ENCODE data around the gene CD81. TPM values are rescaled to one million over a fixed set of nuclear protein-coding genes. Genes with fewer than 3 reads are reported as not detected.
A peak's percentile ranks its signal among the peaks of the same experiment; 100 is the strongest.
"Not testable (repeated sequence)": the region's sequence is repeated elsewhere in the genome, so short reads cannot be mapped to it uniquely, and the experiment has no call there.

Gene CD81
- total RNA-seq, 1 donor from 2014 or later, result 424 TPM

- H3K9me3 Mint-ChIP-seq (ENCODE audit: unreplicated experiment), result peaks cover 3% of the 10 kb centered on the region
- peaks cover 14% of the 10 kb centered on the region for H3K36me3 Mint-ChIP-seq (ENCODE audit: low read depth, unreplicated experiment)
- peaks cover 14% of the 10 kb centered on the region for H3K27me3 Mint-ChIP-seq (ENCODE audit: unreplicated experiment)
- no peak overlapping the region for H3K27ac Mint-ChIP-seq (ENCODE audit: unreplicated experiment)
- H3K4me3 Mint-ChIP-seq (ENCODE audit: unreplicated experiment), result no peak overlapping the region
- TF ChIP-seq, protein P1, sequence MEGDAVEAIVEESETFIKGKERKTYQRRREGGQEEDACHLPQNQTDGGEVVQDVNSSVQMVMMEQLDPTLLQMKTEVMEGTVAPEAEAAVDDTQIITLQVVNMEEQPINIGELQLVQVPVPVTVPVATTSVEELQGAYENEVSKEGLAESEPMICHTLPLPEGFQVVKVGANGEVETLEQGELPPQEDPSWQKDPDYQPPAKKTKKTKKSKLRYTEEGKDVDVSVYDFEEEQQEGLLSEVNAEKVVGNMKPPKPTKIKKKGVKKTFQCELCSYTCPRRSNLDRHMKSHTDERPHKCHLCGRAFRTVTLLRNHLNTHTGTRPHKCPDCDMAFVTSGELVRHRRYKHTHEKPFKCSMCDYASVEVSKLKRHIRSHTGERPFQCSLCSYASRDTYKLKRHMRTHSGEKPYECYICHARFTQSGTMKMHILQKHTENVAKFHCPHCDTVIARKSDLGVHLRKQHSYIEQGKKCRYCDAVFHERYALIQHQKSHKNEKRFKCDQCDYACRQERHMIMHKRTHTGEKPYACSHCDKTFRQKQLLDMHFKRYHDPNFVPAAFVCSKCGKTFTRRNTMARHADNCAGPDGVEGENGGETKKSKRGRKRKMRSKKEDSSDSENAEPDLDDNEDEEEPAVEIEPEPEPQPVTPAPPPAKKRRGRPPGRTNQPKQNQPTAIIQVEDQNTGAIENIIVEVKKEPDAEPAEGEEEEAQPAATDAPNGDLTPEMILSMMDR (IDR thresholded peaks at IDR 0.05; ENCODE audit: unreplicated experiment), result no peak
- DNase-seq (ENCODE audit: low spot score), result no peak
- no peaks in the 10 kb centered on the region for H3K4me1 Mint-ChIP-seq (ENCODE audit: unreplicated experiment)
Measured at GRCh38 chr11:2355000-2355644, 22.0 kb upstream of the CD81 start.

DNA sequence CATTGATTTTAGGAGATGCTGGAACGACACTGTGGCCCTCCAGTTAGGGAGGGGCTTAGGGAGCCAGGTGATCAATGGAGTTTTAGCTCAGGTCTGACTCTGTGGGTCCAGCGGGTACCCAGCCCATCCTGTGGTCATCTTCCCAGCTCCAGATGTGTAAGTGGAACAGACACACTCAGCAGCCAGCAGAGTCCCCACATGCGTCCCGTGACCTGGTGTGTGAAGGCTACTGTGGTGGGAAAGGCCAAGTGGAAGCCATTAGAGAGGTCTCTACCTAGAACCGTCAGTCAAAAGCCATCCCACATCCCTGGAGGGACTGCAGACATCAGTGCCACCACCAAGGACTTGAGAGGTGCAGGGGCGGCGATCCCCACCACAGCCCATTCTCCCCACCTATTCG, 19.9 kb upstream of the CD81 start:
- DNase-seq (ENCODE audit: low spot score), result no peak
- no peak overlapping the region for H3K27ac Mint-ChIP-seq (ENCODE audit: unreplicated experiment)
- TF ChIP-seq, protein P1 (IDR thresholded peaks at IDR 0.05; ENCODE audit: unreplicated experiment), result no peak
- H3K27me3 Mint-ChIP-seq (ENCODE audit: unreplicated experiment), result peaks cover 17% of the 10 kb centered on the region
- H3K4me1 Mint-ChIP-seq (ENCODE audit: unreplicated experiment), result no peaks in the 10 kb centered on the region
- H3K9me3 Mint-ChIP-seq (ENCODE audit: unreplicated experiment), result no peaks in the 10 kb centered on the region
- H3K4me3 Mint-ChIP-seq (ENCODE audit: unreplicated experiment), result no peak overlapping the region
- H3K36me3 Mint-ChIP-seq (ENCODE audit: low read depth, unreplicated experiment), result peaks cover 7% of the 10 kb centered on the region

DNA sequence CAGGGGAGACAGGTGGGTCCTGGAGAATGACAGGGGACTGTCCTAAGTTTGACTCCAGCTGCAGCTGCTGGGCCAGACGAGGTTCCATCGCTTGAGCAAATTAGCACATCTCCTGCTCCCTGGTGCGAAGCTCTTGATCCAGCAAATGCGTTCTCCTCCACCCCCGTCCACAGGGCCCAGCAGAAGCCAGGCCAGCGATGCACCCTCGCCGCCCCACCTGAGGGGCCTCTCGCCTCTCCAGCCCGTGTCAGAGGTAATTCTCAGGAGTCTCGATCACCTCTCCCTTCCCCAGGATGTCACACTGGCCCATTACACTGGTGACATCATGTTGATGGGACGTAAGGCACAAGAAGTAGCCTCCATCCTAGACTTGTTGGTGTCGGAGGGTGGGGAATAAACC, 19.5 kb upstream of the CD81 start:
- DNase-seq (ENCODE audit: low spot score); H3K27ac Mint-ChIP-seq (ENCODE audit: unreplicated experiment); H3K9me3 Mint-ChIP-seq (ENCODE audit: unreplicated experiment); H3K36me3 Mint-ChIP-seq (ENCODE audit: low read depth, unreplicated experiment); H3K4me1 Mint-ChIP-seq (ENCODE audit: unreplicated experiment); H3K4me3 Mint-ChIP-seq (ENCODE audit: unreplicated experiment): not testable (repeated sequence)
- H3K27me3 Mint-ChIP-seq (ENCODE audit: unreplicated experiment), result peaks cover 17% of the 10 kb centered on the region

DNA sequence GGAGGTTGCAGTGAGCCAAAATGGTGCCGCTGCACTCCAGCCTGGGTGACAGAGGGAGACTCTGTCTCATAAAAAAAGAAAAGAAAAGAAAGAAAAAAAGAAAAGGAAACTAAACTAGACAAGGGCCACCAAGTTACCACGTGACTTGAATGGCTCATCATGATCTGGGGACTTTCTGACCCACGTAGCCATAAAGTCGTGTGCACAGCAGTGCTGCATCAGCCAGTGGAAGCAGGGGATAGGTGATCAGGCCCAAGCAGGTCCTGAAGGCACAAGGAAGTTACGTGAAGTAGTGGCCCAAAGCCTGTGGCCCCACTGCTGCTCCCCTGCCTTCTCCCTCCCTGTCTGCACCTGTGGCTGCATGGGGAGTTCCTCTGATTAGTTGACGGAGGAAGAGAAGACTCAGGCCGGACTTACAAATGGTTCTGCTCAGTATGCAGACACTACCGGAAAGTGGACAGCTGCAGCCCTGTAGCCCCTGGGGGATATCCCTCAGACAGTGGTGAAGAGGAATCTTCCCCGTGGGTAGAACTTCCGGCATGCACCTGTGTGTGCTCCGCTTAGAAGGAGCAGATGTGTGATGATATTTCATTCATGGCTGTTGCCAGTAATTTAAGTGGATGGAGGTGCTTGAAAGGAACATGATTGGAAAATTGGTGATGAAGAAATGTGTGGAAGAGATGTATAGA, 18.2 kb upstream of the CD81 start:
- TF ChIP-seq, protein P1 (IDR thresholded peaks at IDR 0.05; ENCODE audit: unreplicated experiment), result no peak
- H3K4me3 Mint-ChIP-seq (ENCODE audit: unreplicated experiment), result peak overlapping the region; percentile 13
- H3K27me3 Mint-ChIP-seq (ENCODE audit: unreplicated experiment), result peaks cover 16% of the 10 kb centered on the region
- no peak overlapping the region for H3K27ac Mint-ChIP-seq (ENCODE audit: unreplicated experiment)
- no peaks in the 10 kb centered on the region for H3K4me1 Mint-ChIP-seq (ENCODE audit: unreplicated experiment)
- H3K36me3 Mint-ChIP-seq (ENCODE audit: low read depth, unreplicated experiment), result peaks cover 8% of the 10 kb centered on the region
- H3K9me3 Mint-ChIP-seq (ENCODE audit: unreplicated experiment), result no peaks in the 10 kb centered on the region
- DNase-seq (ENCODE audit: low spot score), result no peak

DNA sequence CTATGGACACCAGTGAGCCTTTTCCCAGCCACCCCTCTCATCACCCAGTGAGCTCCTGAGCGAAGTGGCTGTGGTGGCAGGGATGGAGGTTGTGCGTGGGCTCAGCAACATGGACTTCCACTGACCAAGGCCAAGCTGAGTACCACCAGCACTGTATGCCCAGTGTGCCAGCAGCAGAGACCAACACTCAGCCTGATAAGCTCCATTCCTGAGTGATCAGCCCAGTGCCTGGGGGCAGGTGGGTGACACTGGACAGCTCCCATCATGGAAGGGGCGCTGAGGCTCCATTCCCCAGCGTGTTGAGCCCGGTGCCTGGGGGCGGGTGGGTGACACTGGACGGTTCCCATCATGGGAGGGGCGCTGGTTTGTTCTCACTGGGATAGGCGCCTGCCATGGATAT, 17.6 kb upstream of the CD81 start:
- no peaks in the 10 kb centered on the region for H3K4me1 Mint-ChIP-seq (ENCODE audit: unreplicated experiment)
- no peaks in the 10 kb centered on the region for H3K9me3 Mint-ChIP-seq (ENCODE audit: unreplicated experiment)
- H3K36me3 Mint-ChIP-seq (ENCODE audit: low read depth, unreplicated experiment), result peaks cover 8% of the 10 kb centered on the region
- TF ChIP-seq, protein P1 (IDR thresholded peaks at IDR 0.05; ENCODE audit: unreplicated experiment), result no peak
- no peak for DNase-seq (ENCODE audit: low spot score)
- no peak overlapping the region for H3K4me3 Mint-ChIP-seq (ENCODE audit: unreplicated experiment)
- H3K27ac Mint-ChIP-seq (ENCODE audit: unreplicated experiment), result no peak overlapping the region
- peaks cover 16% of the 10 kb centered on the region for H3K27me3 Mint-ChIP-seq (ENCODE audit: unreplicated experiment)
